ENCODE measurements around the gene MAP7D3. TPM values are rescaled to one million over a fixed set of nuclear protein-coding genes. Genes with fewer than 3 reads are reported as not detected.

MAP7D3 gene
- total RNA-seq, 1 experiment from 2014 or later = 23.1 TPM

DNA sequence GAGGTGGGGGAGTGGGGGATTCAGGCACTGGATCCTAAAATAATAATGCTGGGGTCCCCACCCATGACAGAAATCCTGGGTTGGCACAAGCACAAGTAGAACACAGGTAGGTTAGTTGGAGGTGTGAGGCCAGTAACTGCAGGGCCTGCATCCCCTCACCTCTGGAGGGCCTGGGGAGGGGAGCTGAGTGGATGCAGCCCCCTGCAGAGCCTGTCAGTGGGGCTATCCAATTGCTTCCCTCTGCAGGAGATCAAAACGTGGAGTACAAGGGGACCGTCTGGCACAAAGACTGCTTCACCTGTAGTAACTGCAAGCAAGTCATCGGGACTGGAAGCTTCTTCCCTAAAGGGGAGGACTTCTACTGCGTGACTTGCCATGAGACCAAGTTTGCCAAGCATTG, 43.7 kb downstream of the MAP7D3 start:
- DNase-seq (ENCODE audit: extremely low read depth, low read depth) = no peak

DNA sequence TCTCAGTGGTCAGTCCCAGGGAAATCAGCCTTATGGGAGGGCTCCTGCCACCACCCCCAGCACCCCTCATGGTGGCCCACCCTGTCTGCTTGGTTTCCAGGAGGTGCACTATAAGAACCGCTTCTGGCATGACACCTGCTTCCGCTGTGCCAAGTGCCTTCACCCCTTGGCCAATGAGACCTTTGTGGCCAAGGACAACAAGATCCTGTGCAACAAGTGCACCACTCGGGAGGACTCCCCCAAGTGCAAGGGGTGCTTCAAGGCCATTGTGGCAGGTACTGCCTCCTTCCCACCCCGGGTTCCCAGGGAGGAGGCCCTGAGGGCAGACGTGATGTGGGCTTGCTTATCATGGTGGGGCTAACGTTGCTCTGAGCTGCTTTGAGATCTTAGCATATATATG, 44.3 kb downstream of the MAP7D3 start:
- no peak for DNase-seq (ENCODE audit: extremely low read depth, low read depth)

DNA sequence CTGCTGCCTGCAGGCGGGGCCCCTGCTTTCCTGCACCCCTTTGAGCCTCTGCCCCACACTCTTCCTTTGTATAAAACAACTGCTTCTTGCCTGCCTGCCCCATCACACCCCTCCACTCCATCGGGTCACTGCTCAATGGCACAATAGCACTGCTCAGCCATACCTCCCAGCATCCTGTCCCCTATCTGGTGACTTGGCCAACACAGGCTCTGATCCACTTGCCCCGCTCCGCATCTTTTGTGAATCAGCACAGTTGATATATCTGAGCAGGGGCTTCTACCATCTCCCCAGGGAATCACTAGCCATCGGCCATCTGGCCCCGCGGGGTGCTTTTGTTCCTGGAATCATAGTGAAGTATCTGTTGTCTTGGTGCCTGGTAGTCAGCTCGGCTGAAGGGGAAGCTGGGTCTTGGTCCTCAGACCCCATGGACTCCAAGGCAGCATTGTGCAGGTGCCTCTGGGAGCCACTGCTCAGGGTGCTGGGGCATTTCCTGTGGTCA, 45.3 kb downstream of the MAP7D3 start:
- no peak for DNase-seq (ENCODE audit: extremely low read depth, low read depth)

GRCh38 chrX:136204571-136204970, 46.6 kb downstream of the MAP7D3 start:
- no peak for DNase-seq (ENCODE audit: extremely low read depth, low read depth)

DNA sequence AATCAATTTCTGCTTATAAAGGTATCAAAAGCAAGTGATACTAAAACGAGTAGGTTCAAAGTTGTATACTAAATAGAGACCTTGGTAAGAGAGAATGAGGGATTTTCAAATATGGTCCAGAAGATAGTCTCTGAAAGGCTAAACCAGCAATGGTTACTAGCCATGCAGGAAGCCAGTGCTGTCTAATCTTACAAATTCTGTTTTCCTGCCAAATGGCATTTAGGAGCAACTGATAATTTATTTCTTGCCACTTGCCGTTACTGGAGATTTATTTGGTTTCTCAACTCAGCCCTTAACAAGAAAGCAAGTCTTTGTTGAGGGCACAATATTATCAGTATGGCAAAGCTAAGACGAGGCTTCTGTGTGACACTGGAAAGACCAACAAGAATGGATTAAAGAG, 47.2 kb downstream of the MAP7D3 start:
- DNase-seq (ENCODE audit: extremely low read depth, low read depth) = no peak

DNA sequence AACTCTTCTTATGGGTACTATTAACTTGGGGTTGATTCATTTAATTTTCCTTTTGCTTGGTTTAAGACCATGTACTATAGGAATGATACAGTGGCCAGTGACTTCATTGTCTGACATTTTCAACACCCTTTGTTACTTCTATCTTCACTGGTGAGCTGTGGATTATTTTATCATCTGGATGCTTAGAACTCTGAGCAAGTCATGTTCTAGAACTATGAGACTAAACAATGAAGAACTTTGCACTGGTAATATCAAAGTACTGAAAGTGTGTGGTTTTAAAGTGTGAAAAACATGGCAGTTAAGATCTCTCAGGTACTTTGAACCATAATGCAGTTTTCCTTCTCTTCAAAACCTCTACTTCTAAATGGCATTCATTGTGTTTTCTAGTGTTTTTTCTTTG, 47.8 kb downstream of the MAP7D3 start:
- no peak for DNase-seq (ENCODE audit: extremely low read depth, low read depth)

DNA sequence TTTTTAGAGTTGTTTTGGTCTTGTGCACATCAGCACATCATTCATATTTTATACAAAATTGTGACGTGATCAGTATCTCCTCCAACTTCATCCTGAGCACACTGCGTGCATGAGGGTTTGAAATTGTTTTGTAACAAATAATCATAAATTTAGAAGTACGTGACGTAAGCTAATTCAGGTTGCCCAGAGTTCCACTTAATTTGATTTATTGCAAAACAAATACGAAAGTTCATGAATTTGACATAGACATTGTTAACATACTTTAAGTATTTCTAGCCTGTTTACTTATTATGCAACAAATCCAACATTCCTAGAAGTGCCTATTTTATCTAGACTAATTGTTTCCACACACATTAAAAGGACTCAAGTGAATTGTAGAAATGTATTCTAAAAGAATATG, 48.3 kb downstream of the MAP7D3 start:
- DNase-seq (ENCODE audit: extremely low read depth, low read depth) = no peak

GRCh38 chrX:136201601-136202000, 49.6 kb downstream of the MAP7D3 start:
- DNase-seq (ENCODE audit: extremely low read depth, low read depth) = no peak

- DNase-seq (ENCODE audit: extremely low read depth, low read depth) = peak; percentile 37
Observed at GRCh38 chrX:136200466-136200865, 50.7 kb downstream of the MAP7D3 start.

DNA sequence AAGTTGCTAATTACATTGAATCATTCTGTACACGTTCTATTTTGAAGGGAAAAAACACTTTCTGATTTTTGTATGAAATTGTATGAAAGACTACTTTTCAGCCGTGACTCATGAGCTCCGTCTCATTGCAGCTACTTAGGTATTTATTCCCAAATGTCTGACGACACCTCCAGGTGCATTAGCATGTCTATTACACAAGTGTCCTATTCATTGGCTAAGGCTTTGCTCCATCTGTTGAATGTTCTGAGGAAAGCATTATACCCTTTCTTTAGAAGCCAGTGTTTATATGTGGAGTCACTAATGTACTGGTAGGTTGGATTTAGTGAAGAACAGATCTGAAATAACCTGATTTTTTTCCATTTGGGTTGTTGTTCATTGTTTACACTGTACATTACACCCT, 51.8 kb downstream of the MAP7D3 start:
- no peak for DNase-seq (ENCODE audit: extremely low read depth, low read depth)

DNA sequence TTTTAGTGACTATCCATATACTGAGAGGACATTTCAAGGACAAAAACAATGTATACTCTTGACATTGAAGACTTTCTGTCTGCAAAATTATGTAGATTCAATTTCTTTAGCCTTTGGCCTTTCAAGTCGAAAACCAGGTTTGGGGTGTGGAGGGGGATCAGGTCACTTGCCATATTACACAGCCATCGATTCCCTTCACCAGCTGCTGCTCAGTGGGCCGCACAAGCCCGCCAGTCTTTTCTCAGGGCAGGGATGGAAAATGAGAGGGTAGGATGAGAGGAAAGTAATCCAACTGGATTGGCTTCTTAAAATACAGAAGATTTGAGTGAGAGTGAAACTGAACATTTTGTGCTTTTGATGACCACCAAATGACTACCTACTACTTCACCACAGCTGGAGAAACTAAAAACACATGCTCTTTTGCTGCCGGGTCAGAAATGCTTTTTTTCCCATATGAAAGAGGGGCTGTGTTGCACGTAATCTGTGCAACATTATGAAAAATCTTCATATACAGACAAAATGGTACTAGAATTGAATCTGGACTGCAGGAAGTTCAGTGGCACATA, 52.4 kb downstream of the MAP7D3 start:
- no peak for DNase-seq (ENCODE audit: extremely low read depth, low read depth)

DNA sequence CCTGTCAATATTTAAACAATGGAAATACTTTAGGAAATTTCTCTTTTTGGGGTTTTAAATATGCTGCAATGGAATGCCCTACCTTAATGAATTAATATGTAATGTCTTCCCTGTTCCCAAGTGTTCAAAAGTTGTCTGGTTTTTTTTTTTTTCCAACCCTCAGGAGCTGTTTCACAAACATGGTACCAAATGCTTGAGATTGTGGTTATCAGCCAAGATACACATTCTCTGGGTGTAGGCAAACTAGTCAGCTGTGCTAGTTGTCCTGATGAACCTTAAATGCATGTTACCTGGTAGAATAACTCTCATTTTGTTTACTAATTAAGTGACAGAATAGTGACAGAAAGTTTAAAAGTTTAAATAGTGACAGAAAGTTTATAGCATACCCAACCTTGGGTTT, 53.2 kb downstream of the MAP7D3 start:
- no peak for DNase-seq (ENCODE audit: extremely low read depth, low read depth)

GRCh38 chrX:136196691-136197155, 54.5 kb downstream of the MAP7D3 start:
- no peak for DNase-seq (ENCODE audit: extremely low read depth, low read depth)

DNA sequence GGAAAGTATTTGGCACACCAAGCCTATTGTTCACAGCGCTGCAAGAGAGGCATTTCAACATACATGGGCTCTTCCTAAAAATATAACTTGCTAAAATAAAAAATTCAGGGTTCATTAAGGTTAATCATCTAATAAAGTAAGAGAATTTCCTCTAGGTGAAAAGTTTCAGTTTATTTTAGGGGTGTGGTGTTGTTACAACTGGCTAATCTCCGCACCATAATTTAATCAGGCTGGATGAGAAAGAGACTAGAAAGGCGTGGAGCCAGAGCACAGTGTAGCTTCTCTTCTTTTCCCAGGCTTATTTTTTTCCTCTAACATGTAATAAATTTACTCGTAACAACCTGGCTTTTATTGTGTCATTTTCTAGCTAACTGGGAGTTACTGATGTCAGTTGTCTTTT, 56.0 kb downstream of the MAP7D3 start:
- no peak for DNase-seq (ENCODE audit: extremely low read depth, low read depth)

- DNase-seq (ENCODE audit: extremely low read depth, low read depth) = no peak
Observed at GRCh38 chrX:136194536-136194935, 56.7 kb downstream of the MAP7D3 start.

- no peak for DNase-seq (ENCODE audit: extremely low read depth, low read depth)
Observed at GRCh38 chrX:136193771-136194170, 57.4 kb downstream of the MAP7D3 start.

DNA sequence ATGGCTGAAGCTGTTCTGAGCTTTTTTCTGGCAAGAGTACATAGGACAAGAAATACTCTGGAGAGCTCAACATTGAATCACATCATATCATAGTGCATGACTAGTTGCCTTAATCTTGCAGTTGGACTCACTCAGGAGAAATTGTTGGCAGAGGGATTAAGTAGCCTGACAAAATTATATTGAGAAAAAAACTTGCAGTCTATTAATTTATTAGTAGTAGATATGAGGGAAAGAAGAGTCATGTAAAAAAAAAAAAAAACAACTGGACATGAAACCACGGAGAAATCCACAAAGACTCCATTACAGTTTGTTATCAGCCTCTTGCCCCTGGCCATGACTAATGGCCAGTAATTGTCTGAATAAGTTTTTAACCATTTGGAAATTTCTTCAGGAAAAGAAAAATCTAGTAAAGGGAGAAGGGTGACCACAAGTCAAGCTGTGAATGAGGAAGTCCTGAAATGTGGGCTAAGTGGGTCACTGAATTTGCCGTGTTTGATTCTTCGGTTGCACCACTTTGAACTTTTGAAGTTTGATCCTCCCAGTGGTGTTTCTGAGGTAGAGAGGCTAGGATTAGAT, 58.3 kb downstream of the MAP7D3 start:
- no peak for DNase-seq (ENCODE audit: extremely low read depth, low read depth)

DNA sequence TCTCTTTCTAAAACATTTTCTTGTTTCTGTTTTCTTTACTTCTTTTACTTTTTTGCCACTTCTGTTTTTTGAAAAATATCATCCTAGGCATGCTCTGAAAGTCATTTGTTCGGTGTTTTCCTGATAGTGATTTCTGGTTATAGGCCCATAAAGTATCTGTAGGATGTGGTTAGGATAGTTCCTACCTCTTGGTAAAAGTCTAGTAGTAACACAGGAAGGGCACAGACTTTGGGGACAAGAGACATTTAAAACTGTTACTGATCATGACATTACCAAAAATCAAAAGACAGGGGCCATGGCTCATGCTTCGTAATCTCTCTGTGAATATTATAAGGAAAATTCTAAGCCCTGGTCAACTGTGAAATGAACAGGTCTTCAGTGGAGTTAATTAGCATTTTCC, 59.1 kb downstream of the MAP7D3 start:
- no peak for DNase-seq (ENCODE audit: extremely low read depth, low read depth)

DNA sequence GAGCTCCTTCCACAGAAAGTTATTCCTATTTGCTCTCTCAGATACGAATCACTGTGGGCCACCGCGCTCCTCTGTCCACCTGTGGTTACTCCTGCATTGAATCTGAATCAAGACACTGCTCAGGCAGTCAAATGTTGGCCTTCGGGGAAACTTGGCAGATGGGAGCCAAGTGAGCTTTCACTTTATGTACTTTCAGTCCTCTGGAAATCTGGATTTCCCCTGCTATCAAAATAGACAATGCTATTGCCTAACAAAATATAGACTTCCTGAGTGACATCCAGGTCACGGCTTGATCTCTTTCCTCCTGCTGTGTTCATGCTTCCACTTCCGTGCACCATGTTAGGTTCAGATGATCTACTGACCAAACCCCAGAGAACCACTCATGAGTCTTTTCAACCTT, 60.0 kb downstream of the MAP7D3 start:
- DNase-seq (ENCODE audit: extremely low read depth, low read depth) = no peak

DNA sequence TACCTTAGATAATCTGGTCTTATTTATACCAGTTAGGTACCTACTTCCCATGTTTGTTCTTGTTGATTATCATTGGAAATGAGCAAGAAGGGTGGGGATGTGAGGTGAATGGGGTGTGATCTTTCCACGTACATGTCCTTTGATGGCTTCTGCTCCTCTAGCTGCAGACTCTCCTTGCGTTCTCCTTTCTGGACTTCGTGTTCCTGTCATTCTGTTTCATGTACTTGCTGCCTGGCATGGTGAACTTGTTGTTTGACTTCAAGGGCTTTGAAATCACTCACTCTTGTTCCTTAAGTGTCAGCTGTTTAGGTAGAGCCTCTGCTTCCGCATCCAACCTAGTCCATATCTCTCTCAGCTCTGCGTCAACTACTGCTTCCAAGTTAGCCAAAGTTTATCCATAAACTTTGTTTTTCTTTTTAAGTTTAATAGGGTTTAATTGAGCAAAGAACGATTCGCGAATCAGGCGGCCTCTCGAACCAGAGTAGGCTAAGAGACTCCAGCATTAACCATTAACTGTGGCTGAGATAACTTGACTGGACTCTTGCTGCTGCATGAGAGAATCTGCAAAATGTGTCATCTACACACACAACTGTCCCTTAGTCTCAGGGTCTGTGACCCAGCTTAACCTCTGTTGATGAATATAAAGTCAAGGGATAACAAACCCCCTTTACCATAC, 61.0 kb downstream of the MAP7D3 start:
- no peak for DNase-seq (ENCODE audit: extremely low read depth, low read depth)

GRCh38 chrX:136189222-136189621, 62.0 kb downstream of the MAP7D3 start:
- no peak for DNase-seq (ENCODE audit: extremely low read depth, low read depth)

DNA sequence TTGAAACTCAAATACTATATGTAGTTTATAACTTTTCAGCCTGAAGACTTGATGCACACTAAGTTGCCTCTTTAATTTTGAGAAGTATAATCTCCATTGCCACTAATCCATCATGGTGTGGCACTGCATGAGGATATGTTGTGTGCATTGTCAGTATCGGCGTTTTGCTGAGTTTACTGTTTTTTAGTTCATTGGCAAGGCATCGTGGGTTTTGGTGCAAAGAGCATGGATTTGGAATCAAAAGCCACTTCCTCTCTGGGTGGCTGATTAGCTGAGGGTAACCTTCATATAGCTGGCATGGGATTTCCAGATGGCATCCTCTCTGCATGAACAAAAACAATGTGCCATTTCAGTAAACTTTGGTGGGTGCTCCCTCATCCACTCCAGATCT, 65.2 kb downstream of the MAP7D3 start:
- no peak for DNase-seq (ENCODE audit: extremely low read depth, low read depth)

Measured in NCI-H460 (cell line).